Activated naive CD4-positive, alpha-beta T cell treated with anti-CD3 and anti-CD28 coated beads, Interleukin-2, amount 50 U/mL, for 16 hours (primary cell): Measurements from ENCODE around the gene FANCC.
"Not testable (repeated sequence)": the region's sequence is repeated elsewhere in the genome, so short reads cannot be mapped to it uniquely, and the experiment has no call there.

Source experiments
- DNase-seq: peaks from one replicate; pipeline ENCODE4 v3.0.0-alpha.2; 2020

The FANCC gene

DNA sequence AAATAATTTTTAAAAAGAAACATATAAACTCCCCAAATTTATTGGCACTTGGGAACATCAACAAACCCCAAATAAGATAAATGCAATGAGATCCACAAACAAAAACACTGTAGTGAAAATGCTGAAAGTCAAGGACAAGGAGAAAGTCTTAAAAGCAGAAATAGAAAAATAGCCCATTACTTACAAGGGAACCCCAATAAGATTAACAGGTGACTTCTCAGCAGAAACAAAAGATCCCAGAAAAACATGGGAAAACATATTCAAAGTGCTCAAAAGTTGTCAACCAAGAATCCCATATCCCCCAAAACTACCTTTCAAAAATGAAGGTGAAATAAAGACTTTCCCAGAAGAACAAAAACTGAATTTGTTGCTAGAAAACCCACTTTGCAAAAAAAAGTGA is 40.0 kb downstream of the FANCC start:
- no peak for DNase-seq

DNA sequence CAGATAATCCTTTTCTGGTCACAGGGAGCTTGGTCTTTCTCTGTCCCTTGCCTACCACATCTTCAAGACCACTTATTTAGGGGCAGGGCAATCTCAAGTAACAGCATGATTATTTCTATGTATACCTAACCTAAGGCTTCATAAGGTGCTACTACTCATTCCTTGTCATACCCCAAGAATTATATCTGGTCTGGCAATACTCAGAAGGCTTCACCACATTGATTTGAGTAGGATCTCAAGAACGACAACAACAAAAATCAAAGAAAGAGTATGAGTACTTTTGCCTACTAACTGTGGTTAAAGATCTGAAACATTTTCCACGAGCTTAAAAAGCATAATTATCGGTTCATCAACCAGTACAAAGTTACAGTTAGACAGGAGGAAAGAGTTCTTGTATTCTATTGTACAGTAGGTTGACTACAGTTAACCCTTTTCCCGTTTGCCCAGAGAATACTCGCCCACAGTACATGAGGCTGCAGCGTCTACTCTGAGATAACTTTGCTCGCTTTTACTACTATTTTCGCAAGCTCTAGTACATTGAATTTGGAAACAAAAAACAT is 41.0 kb downstream of the FANCC start:
- DNase-seq = no peak

DNA sequence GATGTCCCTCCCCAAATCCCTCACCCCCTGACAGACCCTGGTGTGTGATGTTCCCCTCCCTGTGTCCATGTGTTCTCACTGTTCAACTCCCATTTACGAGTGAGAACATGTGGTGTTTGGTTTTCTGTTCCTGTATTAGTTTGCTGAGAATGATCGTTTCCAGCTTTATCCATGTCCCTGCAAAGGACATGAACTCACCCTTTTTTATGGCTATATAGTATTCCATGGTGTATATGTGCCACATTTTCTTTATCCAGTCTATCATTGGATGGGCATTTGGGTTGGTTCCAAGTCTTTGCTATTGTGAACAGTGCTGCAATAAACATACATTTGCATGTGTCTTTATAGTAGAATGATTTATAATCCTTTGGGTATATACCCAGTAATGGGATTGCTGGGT is 43.3 kb downstream of the FANCC start:
- DNase-seq = not testable (repeated sequence)

DNA sequence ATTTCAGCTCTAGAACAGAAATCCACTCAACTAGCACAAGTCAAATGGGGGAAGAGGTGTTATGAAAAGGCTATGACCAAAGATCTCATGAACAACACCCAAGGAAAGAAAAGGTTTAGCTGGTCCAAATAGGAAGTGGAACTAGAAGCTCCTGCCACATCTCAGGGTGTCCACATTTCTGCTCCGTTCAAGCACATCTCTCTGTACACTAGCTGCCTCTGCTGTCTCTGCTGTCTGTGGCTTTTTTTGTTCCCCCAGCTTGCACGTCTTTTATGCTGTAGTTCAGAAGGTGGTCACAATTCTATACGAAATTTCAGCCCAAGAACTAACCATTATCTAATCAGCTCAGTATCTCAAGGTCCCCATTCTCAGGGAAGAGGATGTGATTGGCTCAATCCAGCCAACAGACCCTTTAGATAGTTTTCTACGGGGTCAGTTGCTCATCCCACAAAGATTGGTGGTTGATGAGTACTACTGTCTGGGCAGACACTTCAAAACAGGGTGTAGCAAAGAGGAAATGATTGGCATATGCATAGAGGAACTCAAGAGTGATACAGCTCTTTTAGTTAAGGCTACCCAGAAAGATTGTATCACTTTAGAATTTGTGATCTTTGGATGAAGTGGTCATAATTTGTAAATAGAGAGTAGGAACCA is 44.0 kb downstream of the FANCC start:
- DNase-seq = no peak

DNA sequence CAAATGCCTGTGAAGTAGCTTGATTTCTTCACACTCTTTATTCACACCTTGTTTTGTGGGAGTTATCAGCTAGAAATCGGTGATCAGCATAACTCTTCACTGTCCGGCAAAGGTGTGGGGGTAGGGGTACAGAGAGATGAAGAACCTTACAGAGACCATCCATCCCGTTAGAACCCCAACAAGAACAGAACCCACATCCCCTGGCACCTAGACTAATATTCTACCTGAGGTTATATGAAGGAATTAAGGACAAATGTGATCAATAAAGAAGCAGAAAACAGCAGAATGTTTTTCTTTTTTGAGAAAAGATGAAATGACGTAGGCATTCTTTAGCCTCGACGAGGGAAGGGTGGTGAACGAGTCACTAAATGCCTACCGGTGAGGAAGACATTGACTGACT is 44.7 kb downstream of the FANCC start:
- DNase-seq = no peak

DNA sequence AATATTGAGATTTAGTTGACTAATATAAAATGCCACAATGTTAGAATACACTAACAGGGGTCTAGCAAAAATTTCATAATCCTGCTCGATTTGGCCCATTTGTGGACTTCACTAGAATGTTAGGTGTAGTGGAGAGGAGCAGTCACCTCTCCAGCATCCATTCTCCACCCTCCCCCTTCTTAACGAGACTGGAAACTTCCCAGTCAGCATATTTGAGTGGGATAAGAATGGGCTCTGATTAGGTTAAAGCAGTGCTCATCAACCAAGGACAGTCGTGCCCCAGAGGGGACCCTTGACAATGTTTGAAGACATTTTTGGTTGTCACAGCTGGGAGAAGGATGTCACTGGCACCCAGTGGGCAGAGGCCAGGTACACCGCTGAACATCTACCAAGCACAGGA is 46.7 kb downstream of the FANCC start:
- no peak for DNase-seq

DNA sequence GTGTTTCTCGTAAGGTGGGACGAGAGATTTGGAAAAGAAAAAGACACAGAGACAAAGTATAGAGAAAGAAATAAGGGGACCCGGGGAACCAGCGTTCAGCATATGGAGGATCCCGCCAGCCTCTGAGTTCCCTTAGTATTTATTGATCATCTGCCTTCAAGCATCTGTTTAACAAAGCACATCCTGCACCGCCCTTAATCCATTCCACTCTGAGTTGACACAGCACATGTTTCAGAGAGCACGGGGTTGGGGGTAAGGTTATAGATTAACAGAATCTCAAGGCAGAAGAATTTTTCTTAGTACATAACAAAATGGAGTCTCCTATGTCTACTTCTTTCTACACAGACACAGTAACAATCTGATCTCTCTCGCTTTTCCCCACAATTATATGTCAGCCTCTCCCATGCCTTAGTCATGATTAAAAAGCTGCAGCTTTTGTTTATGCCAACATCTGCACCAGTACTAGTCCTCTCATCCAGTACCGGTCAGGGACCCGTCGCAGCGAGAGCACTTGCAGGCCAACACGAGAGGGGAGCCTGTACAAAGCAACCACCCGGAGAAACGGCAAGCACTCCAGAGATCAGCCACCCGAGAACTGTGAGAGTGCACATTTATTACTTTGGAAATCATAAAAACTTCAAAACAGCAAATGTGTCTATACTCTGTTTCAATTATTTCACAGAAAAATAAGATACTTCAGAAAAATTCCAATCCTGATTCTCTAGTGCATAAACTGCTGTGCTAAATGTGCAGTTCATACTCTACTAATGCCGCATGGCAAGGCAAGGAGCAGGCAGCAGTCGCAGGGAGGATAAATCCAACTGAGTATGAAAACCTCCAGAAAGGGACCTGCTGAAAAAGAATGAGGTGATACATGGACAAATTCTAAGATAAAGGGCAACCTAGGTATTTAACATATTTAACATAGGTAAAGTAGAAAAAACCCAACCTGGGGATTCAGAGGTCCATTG is 47.4 kb downstream of the FANCC start:
- not testable (repeated sequence) for DNase-seq

DNA sequence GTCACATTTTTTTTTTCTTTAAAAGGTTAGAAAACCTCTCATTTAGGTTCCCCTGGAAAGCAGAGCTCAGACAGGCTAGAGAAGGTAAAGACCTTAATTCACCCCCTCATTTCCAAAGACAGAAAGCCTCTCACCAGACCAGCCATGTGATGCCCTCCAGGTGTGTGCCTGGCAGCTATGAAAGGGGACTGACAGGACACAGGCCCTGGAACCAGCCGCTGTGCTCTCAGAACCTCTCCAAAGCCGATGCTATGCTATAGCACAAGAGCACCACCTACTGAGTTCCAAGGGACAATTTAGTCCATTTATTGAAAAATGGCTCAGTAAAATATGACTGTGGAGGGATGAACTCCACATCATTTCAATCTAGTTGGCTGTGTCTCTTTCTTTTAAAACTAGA is 48.8 kb downstream of the FANCC start:
- no peak for DNase-seq

DNA sequence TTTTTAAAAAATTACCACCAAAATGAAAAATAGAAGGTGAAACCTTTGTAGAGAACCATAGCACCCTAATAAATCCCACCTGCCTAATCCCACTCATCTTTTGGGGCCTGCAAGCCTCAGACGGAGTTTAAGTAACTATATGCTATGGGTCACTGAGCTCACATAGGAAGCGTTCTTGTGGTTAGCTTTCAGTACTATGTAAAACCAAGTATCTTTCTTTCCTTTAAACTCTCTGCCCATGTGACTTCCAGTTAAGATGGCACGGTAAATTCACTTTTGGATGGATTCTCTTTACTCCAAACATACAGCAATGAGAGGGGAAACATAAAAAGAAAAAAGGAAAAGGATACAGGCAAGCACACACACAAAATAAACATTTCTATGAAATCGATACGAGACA is 50.9 kb downstream of the FANCC start:
- no peak for DNase-seq

DNA sequence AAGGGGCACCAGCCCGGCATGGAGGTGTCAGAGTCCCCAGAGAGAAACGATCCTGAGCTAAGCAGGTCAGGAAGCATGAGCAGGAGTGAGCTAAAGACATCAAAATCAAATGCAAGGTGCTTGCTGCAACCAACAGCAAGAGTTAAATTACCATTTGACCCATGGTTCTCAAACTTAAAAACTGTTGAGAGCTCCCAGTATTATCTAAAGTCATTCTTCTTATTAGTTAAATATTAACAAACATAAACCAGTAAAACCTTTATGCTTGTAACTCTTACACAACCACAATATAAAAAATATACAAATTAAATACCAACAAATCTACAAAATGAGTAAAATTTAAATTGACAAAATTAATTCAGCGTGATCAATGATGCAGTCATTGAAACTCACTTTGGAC is 51.5 kb downstream of the FANCC start:
- no peak for DNase-seq

DNA sequence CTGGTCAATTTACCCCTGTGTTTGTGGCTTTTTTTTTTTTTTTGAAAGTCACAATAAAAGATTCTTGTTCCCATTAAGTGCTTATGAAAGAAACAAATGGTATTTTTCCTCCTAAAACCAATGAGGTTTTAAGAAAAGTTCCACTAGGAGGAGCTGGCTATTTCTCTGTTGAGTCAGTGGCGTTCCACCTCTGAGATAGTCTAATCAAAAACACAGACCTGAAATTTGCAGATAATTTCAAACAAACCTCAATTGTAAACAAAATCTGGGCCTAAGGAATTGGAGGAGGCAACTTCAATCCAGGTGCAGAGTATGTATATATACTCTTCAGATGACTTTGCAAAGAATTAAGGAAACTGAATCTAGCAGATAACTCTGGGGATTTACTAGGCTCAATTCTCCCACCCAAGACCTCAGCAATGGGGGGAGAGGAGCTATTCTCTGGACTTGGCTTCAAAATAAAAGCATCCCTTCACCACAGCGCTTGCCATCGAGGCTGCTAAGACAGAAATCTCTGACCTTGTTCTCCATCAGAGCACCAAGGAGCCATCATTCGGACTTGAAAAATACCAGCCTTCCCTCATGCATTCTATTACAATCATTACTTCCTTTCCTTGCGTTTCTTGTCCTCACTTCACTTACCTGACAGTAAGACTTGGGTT is 52.4 kb downstream of the FANCC start:
- no peak for DNase-seq

DNA sequence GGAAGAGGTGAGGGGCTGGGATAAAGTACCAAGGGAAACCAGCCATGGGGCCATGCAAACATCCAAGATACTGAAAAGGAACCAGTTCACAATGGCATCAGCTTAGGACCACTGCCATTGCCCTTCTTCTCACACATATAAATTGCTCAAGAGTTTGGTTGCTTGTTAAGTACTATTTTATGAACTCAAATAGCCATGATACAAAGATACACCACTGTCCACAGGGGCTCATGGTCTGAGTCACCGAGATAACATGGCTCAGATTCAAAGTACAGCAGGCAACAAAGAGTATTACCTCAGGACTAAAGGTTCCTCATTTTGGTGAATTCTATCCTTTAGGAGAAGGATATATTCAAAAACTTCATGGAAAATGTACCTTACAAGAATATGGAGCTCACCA is 55.6 kb downstream of the FANCC start:
- DNase-seq = no peak

DNA sequence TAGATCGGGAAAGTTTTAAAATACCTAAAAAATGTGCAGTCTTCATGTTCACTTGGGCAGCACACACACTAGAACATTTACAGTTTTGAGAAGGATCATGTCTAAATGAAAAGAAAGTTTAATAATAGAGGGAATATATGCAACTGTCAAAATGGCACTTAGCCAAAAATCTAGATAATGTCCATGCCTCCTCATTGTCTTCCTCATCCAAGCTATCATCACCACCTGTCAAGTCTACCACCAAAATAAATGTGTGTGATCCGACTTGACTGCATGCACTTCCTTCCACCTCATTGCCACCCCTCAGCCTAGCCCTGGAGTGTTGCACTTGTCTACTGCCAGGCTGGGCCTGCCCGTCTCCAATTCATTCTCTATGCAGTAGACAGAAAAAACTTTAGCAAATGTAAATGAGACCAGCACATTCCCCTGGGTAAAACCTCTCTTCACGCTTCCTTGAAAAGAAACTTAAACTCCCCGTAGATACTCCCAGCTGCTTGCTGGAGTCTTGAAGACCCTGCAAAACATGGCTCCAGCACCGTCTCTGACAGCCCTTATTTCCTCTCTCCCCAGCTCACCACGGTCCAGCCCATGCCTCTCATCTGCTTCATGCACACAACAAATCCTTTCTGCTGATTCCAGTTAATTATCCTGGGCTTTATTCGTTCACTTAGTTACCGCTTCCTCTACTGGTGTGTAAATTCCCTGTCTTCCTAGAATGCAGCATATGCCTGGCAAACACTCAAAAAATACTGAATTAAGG is 66.9 kb downstream of the FANCC start:
- DNase-seq = no peak

DNA sequence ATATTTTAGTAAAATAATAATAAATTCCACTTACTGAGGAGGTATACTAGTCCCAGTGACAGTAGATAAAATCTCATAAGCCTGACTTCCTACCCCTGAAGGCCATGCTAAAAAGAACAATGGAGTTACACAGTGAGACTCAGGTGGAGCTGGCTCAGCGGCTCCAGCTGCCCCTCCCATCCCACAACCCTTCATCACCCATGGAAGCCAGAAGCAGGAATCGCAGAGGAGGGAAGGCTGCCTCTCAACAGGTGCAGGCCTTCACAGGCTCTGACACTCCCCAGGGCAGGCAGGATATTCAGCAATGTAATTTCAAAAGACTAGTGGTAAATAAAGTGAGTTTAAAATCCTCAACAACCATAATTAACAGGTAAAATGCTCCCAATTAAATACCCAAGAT is 67.5 kb downstream of the FANCC start:
- no peak for DNase-seq

DNA sequence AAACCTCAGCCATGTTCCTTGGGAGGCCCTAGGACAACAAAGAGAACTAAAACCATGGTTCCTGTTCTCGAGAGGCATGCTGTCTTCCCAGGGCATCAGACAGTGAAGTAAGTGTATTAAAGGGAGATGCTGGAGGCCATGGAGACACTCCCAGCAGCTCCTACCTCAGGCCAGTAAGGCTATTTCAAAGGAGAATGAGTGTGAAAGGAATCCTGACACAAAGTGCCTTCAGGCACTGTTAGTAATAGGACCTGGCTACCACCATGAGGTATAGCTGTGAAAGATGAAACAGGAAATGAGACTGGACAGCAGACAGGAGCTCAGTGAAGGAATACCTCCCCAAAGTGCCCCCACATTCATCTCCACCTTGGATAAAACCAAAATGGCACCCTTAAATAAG is 71.0 kb downstream of the FANCC start:
- no peak for DNase-seq

DNA sequence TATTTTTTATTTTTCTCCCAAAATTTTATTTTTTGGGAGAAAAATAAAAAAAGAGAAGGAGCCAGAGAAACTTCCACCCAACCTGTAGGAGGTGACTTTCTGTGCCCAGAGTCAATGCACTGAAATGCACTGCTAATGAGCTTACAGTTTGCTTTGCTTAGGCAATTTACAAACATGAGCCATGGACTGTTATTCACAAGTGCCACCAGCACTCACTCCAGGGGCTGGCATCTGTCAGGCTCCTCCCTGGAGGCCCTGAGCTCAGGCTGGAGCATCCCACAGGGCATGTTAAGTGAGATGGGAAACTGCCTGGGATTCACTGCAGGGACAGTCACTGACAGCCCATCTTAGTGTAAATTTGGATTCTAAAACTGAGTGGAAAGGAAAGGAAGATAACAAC is 74.9 kb downstream of the FANCC start:
- no peak for DNase-seq

DNA sequence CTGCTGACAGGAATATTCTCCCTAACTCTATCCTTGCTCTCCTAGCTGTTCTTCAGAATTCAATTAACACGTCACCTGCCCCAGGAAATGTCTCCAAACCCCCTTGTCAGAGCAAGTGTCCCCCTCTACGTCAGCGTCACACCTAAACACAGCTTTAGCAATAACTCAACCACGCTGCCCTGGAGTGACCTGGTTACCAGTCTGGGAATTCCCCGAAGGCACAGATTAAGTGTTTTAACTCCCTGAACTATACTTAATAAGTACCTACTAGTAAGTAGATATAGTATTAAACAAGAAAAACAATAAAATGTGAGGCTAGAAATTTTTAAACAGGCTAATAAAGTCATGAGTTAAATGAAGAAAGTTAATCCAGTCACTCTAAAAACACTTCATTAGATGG is 78.4 kb downstream of the FANCC start:
- no peak for DNase-seq

DNA sequence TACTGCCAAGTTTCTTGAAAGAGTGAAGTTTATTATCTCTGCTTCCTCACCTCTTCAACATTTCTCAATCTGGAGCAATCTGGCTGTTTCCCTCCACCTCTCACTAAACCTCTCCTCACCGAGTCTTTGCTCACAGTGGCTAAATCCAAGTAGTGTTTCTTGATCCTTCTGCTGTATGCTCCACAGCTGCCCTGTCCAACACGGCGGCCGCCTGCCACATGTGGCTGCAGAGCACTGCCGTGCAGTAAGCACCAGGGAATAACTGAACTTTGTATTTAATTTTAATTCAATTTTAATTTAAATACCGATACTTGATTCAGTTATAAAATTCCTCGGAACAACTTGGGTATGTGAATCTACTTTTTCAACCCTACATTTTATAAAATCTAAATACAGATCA is 80.2 kb downstream of the FANCC start:
- no peak for DNase-seq

DNA sequence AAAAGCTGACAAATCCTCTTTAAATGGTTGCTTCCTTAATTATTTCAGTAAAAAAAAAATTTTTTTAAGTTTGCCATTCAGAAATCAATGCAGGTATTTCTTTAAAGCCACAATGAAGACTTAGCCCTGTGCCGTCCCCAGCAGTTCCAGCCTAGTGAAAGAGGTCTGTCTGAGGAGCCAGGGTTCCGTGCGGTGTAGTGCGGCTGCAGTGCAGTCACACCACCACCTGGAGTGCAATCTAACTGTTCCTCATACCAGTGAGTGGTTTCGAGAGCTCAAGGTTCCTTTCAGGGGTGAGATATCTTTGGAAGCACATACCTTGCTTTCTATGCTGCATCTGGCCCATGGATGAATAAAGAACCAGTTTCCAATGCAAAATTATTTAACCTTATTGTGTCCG is 87.5 kb downstream of the FANCC start:
- no peak for DNase-seq

DNA sequence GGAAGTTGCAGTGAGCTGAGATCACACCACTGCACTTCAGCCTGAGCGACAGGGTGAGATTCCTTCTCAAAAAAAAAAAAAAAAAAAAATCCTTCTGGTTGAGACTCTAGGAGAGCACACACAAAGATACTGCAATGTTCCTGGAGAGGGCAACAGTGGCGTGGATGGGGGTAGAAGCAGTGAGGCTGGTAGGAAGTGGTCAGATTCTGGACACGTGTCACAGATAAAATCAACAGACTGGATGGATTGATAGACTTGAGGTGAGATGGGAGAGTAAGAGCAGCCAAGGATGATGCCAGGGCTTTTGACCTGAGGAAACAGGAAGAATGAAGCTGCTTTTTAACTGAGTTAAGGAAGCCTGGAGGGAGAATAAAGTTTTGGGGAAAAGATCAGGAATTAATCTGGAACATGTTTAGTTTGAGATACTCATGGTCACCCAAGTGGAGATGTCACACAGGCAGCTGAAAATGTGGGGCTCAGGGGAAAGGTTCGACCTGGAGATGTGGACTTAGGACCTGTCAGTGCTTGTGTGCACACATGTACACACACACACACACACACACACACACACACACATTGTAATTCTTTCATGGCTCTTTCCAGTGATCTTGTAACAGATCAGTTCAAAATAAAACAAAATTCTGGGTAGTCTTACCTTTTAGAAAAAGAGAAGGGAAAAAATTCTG is 88.1 kb downstream of the FANCC start:
- DNase-seq = no peak

DNA sequence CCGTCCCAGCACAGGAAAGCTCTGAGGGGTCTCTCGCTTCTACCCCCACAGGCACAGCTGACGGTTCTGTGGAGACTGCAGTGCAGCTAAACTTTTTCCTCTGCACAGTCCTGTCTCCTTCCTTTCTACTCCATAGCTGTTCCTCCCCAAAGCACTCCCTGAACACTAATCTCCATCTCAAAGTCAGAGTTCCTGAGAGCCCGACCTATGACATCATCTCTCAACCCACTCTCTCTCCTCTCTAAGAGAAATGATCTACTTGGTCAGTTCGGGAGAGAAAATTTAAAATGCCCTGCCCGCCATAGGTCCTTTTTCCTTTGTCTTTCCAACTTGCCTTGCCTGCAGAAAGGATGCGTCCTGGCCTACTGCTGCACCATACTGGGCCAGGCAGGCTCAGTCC is 90.6 kb downstream of the FANCC start:
- DNase-seq = no peak

DNA sequence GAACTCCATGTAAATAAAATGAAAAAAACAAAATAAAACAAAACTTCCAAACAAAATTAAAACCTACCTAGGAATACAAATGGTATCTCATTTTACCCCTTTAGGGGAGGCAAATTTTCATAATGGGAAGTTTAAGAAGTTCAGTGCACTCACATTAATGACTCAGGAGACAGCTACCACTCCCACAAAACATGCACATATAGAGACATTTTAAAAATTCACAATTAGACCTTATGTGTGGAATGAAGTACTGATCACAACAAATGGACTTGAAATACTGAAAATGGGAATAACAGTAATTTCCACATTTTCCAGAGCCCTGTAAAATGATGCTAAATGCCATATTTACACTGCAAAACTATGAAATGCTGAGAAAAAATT is 91.8 kb downstream of the FANCC start:
- no peak for DNase-seq
